Kidney epithelial cell (primary cell): ENCODE measurements around the gene IFFO2. TPM values are rescaled to one million over a fixed set of nuclear protein-coding genes. Genes with fewer than 3 reads are reported as not detected.

Source experiments
- DNase-seq: peaks from one replicate; pipeline ENCODE4 v3.0.0-alpha.2; 2010; ENCODE audit warnings: low read depth
- H3K27me3 ChIP-seq: 2 replicates; pipeline ENCODE4 v1.6.0; 2011; ENCODE audit warnings: low read length; ENCODE audit not compliant: control insufficient read depth, insufficient read depth
- H3K36me3 ChIP-seq: 2 replicates; pipeline ENCODE4 v1.5.1; 2011; ENCODE audit warnings: low read length; ENCODE audit not compliant: control insufficient read depth, insufficient read depth
- H3K4me3 ChIP-seq: 2 replicates; pipeline ENCODE4 v1.5.1; 2011; ENCODE audit warnings: low read depth, mild to moderate bottlenecking, control low read depth, low read length
- CTCF ChIP-seq: IDR thresholded peaks from 2 replicates; pipeline ENCODE4 v1.5.1; 2011; ENCODE audit warnings: mild to moderate bottlenecking, moderate library complexity, low read length, control low read depth, inconsistent platforms; ENCODE audit not compliant: insufficient read depth, poor library complexity, severe bottlenecking
- total RNA-seq: library from RNA; depleted of rRNA; stranded (reverse); fragments of >200 nt; gene quantifications from 2 replicates; pipeline ENCODE4 v1.2.3, GENCODE V29; 2015

Gene IFFO2
- total RNA-seq, 1 donor from 2014 or later: 25.3 TPM

GRCh38 chr1:18861590-18861989, 94.9 kb downstream of the IFFO2 start:
- DNase-seq: no peak
- no peak overlapping the region for H3K4me3 ChIP-seq
- TF ChIP-seq CTCF: no peak
- H3K27me3 ChIP-seq: peaks cover 7% of the 10 kb centered on the region
- no peaks in the 10 kb centered on the region for H3K36me3 ChIP-seq

- Histone ChIP-seq H3K4me3 (no peak overlapping the region), H3K27me3 (peaks cover 7% of the 10 kb centered on the region), H3K36me3 (no peaks in the 10 kb centered on the region)
- DNase-seq: no peak
- no peak for TF ChIP-seq CTCF
These were observed 95.4 kb downstream of the IFFO2 start for GRCh38 chr1:18861082-18861481.

- TF ChIP-seq CTCF: no peak
- no peak within 1 kb of the TSS for H3K4me3 ChIP-seq
These were observed 96.9 kb downstream of the IFFO2 start, which contains the start of gene TAS1R2 for GRCh38 chr1:18859560-18859959. Gene TAS1R2 (minus strand): TSS chr1:18859660. CDS start chr1:18859660, 0 bp downstream.

GRCh38 chr1:18858070-18858688, 98.3 kb downstream of the IFFO2 start:
- TF ChIP-seq CTCF: no peak
- Histone ChIP-seq H3K27me3 (peaks cover 2% of the 10 kb centered on the region), H3K36me3 (no peaks in the 10 kb centered on the region), H3K4me3 (no peak overlapping the region)
- DNase-seq: no peak

More at GRCh38 chr1:18859560-18859959, 96.9 kb downstream of the IFFO2 start, which contains the start of gene TAS1R2:
- no peak for DNase-seq
- no peaks in the 10 kb centered on the region for H3K36me3 ChIP-seq
- peaks cover 2% of the 10 kb centered on the region for H3K27me3 ChIP-seq

- DNase-seq: no peak
- no peak for TF ChIP-seq CTCF
- no peak overlapping the region for H3K4me3 ChIP-seq
- no peaks in the 10 kb centered on the region for H3K36me3 ChIP-seq
- no peaks in the 10 kb centered on the region for H3K27me3 ChIP-seq
These were observed 100.0 kb downstream of the IFFO2 start for GRCh38 chr1:18856435-18856834.

- Histone ChIP-seq H3K36me3 (no peaks in the 10 kb centered on the region), H3K4me3 (no peak overlapping the region), H3K27me3 (no peaks in the 10 kb centered on the region)
- DNase-seq: no peak
- no peak for TF ChIP-seq CTCF
These were observed 100.9 kb downstream of the IFFO2 start for GRCh38 chr1:18855573-18855972.
